NOMO-1 treated with DMSO at 0.1 percent for 48 hours (cell line): Measurements from ENCODE around the gene CYTH3.
"Not testable (repeated sequence)": the region's sequence is repeated elsewhere in the genome, so short reads cannot be mapped to it uniquely, and the experiment has no call there.

Source experiments
- DNase-seq: peaks from one replicate; lab custom pipeline; 2025; ENCODE audit not compliant: unreplicated experiment; lab: John Stamatoyannopoulos, UW

CYTH3 gene

GRCh38 chr7:6283391-6284054 lies 11.1 kb upstream of the CYTH3 start:
- DNase-seq = not testable (repeated sequence)

- DNase-seq = no peak
Measured at GRCh38 chr7:6279937-6280336, 7.5 kb upstream of the CYTH3 start.

GRCh38 chr7:6279341-6279740 lies 6.9 kb upstream of the CYTH3 start:
- no peak for DNase-seq

GRCh38 chr7:6278749-6279310 lies 6.4 kb upstream of the CYTH3 start:
- DNase-seq = no peak

- DNase-seq = no peak
Measured at GRCh38 chr7:6277476-6277875, 5.1 kb upstream of the CYTH3 start.

GRCh38 chr7:6276911-6277408 lies 4.5 kb upstream of the CYTH3 start:
- DNase-seq = no peak

GRCh38 chr7:6274743-6275142 lies 2.3 kb upstream of the CYTH3 start:
- DNase-seq = no peak

- no peak for DNase-seq
Measured at GRCh38 chr7:6273917-6274630, 1.6 kb upstream of the CYTH3 start.

GRCh38 chr7:6273380-6273837 lies 985 bp upstream of the CYTH3 start:
- no peak for DNase-seq

GRCh38 chr7:6271694-6272440 lies 557 bp downstream of the CYTH3 start:
- no peak for DNase-seq

GRCh38 chr7:6271060-6271658 lies 1.3 kb downstream of the CYTH3 start:
- peak; percentile 32 for DNase-seq

GRCh38 chr7:6269527-6269926 lies 2.9 kb downstream of the CYTH3 start:
- no peak for DNase-seq

GRCh38 chr7:6268907-6269306 lies 3.5 kb downstream of the CYTH3 start:
- no peak for DNase-seq

- DNase-seq = no peak
Measured at GRCh38 chr7:6268023-6268900, 4.2 kb downstream of the CYTH3 start.

GRCh38 chr7:6266699-6267098 lies 5.7 kb downstream of the CYTH3 start:
- DNase-seq = no peak

- no peak for DNase-seq
Measured at GRCh38 chr7:6262221-6262620, 10.2 kb downstream of the CYTH3 start.

GRCh38 chr7:6261699-6262098 lies 10.7 kb downstream of the CYTH3 start:
- no peak for DNase-seq

GRCh38 chr7:6260291-6261187 lies 11.9 kb downstream of the CYTH3 start:
- no peak for DNase-seq

GRCh38 chr7:6259257-6259656 lies 13.2 kb downstream of the CYTH3 start:
- DNase-seq = no peak
